Ovary (tissue), 9 donors: ENCODE data around the gene CNGA4. TPM values are rescaled to one million over a fixed set of nuclear protein-coding genes. Genes with fewer than 3 reads are reported as not detected.

Experiments used
- DNase-seq, 5 donors: peaks; one replicate each; pipeline ENCODE4 v3.0.0-alpha.2; 2019 to 2020
- H3K27ac ChIP-seq, 2 donors: fragments of 200-600 bp; one replicate each; pipeline versions ENCODE4 v1.5.1 to v1.8.0; 2019 to 2022
- H3K27me3 ChIP-seq: fragments of 200-600 bp; one replicate; pipeline ENCODE4 v1.8.0; 2022
- H3K36me3 ChIP-seq: fragments of 200-600 bp; sonication (generic); one replicate; pipeline ENCODE4 v1.5.1; 2019
- H3K4me1 ChIP-seq: one replicate; pipeline ENCODE4 v1.8.1; 2013; ENCODE audit warnings: mild to moderate bottlenecking, moderate library complexity; ENCODE audit not compliant: insufficient read depth
- H3K4me3 ChIP-seq: fragments of 200-600 bp; sonication (generic); one replicate; pipeline ENCODE4 v1.5.1; 2017
- H3K9me3 ChIP-seq, 2 donors: fragments of 200-600 bp in 1 of 2; sonication (generic) in 1 of 2; one replicate each; pipeline versions ENCODE4 v1.5.1 to v1.8.1; 2013 to 2019; ENCODE audit warnings: mild to moderate bottlenecking in 1 of 2, moderate library complexity in 1 of 2
- EP300 ChIP-seq: sonication (generic); formaldehyde crosslinking; IDR thresholded peaks from one replicate; pipeline ENCODE4 v1.6.1; 2017; ENCODE audit warnings: antibody characterized with exemption
- POLR2A ChIP-seq: fragments of 450-650 bp; IDR thresholded peaks from one replicate; pipeline ENCODE4 v1.6.1; 2017; ENCODE audit warnings: antibody characterized with exemption, mild to moderate bottlenecking, moderate library complexity
- WGBS, 3 donors: extraction: QIAGEN DNeasy Blood & Tissue Kit in 1 of 3; methylation state at CpG; one replicate each; pipeline versions ENCODE4 v1.1.5 to v1.1.7; 2013 to 2017; 5-methylcytosine and 5-hydroxymethylcytosine counted together
- intact Hi-C, 4 donors: fragments of 100-400 bp; cut with DNase I; formaldehyde crosslinking; loops; one replicate each; pipeline versions ENCODE4 v1.11.0 to v1.15.1; 2022 to 2023
- polyA plus RNA-seq, 2 donors: library from polyadenylated mRNA; stranded (reverse); fragments of 200-250 nt in 1 of 2; fragments of 350-450 nt in 1 of 2; fragmentation: Illumina TruSeq in 1 of 2; extraction: RNeasy Lipid Tissue Mini Kit (QIAGEN cat#74804) in 1 of 2; gene quantifications; one replicate each; pipeline ENCODE4 v1.2.3, GENCODE V29; 2013 to 2014
- total RNA-seq, 7 donors: library from RNA; depleted of rRNA in 2 of 7; stranded (reverse); fragments of >200 nt in 2 of 7; fragmentation: NEBNext Ultra II Directional in 3 of 7; extraction: Animal tissue kit (Norgen Biotek cat#: 25700) in 3 of 7; gene quantifications; one replicate each; pipeline versions ENCODE4 v1.1.0 to v1.2.4, GENCODE V29; 2016 to 2023
- TF ChIP-seq, protein P1 (sequence below), 3 donors: fragments of 450-650 bp in 2 of 3; fragments of 200-600 bp in 1 of 3; IDR thresholded peaks; one replicate each; pipeline versions ENCODE4 v1.5.1 to v1.8.0; 2016 to 2022; ENCODE audit warnings: antibody characterized with exemption in 3 of 3, mild to moderate bottlenecking in 1 of 3
- donor health status: DM: no; HTN: no; CAD: no; lungs with moderate emphysema.
- donor health status: DM: no; HTN: no; CAD: no.
- donor health status: Bipolar disorder and iron deficiency.
- donor health status: DM: yes; HTN: yes; CAD: no.
- donor health status: DM: no; HTN: no; CAD: no.
- donor health status: DM: yes; HTN: yes; CAD: no.

The CNGA4 gene
- total and polyA plus RNA-seq, 9 donors: 0.10 to 2.9 (median 0.38) TPM

- Histone ChIP-seq H3K36me3 (no peaks in the 10 kb centered on the region), H3K27ac (no peak overlapping the region), H3K27me3 (no peaks in the 10 kb centered on the region), H3K4me3 (no peak overlapping the region), H3K4me1 (no peaks in the 10 kb centered on the region), H3K9me3 (no peaks in the 10 kb centered on the region)
- TF ChIP-seq EP300 (no peak), POLR2A (no peak)
- TF ChIP-seq, protein P1, sequence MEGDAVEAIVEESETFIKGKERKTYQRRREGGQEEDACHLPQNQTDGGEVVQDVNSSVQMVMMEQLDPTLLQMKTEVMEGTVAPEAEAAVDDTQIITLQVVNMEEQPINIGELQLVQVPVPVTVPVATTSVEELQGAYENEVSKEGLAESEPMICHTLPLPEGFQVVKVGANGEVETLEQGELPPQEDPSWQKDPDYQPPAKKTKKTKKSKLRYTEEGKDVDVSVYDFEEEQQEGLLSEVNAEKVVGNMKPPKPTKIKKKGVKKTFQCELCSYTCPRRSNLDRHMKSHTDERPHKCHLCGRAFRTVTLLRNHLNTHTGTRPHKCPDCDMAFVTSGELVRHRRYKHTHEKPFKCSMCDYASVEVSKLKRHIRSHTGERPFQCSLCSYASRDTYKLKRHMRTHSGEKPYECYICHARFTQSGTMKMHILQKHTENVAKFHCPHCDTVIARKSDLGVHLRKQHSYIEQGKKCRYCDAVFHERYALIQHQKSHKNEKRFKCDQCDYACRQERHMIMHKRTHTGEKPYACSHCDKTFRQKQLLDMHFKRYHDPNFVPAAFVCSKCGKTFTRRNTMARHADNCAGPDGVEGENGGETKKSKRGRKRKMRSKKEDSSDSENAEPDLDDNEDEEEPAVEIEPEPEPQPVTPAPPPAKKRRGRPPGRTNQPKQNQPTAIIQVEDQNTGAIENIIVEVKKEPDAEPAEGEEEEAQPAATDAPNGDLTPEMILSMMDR (IDR thresholded peaks at IDR 0.05): no peak
- 96 to 98% (median 96%) methylated on average over 28 of the region's 28 CpGs for WGBS, 3 donors
- DNase-seq: no peak
- intact Hi-C loops: loop anchor here in 1 of 4 donors (5.0 kb wide), 1 partner anchor 48 kb away; no protein-coding TSS in a partner anchor
These were observed 1.2 kb downstream of the CNGA4 start for GRCh38 chr11:6240139-6240538.

- no peaks in the 10 kb centered on the region for H3K36me3 ChIP-seq
These were observed 1.9 kb downstream of the CNGA4 start for GRCh38 chr11:6240781-6241180.

GRCh38 chr11:6241316-6241715 is 2.4 kb downstream of the CNGA4 start:
- intact Hi-C loops: loop anchor here in 1 of 4 donors (5.0 kb wide), 1 partner anchor 49 kb away; no protein-coding TSS in a partner anchor
- no peak for DNase-seq
- TF ChIP-seq, protein P1 (IDR thresholded peaks at IDR 0.05): no peak
- no peak for TF ChIP-seq EP300
- TF ChIP-seq POLR2A: no peak
- H3K36me3 ChIP-seq: no peaks in the 10 kb centered on the region
- H3K4me1 ChIP-seq: no peaks in the 10 kb centered on the region
- 87 to 92% (median 91%) methylated on average over 7 of the region's 7 CpGs for WGBS, 3 donors
- H3K4me3 ChIP-seq: no peak overlapping the region
- H3K9me3 ChIP-seq: no peaks in the 10 kb centered on the region
- H3K27ac ChIP-seq: no peak overlapping the region
- H3K27me3 ChIP-seq: no peaks in the 10 kb centered on the region

More at GRCh38 chr11:6240781-6241180, 1.9 kb downstream of the CNGA4 start:
- Histone ChIP-seq H3K4me1 (no peaks in the 10 kb centered on the region), H3K9me3 (no peaks in the 10 kb centered on the region), H3K27ac (no peak overlapping the region), H3K4me3 (no peak overlapping the region), H3K27me3 (no peaks in the 10 kb centered on the region)
- WGBS, 3 donors: 59 to 88% (median 66%) methylated on average over 1 of the region's 1 CpG
- no peak for DNase-seq
- no peak for TF ChIP-seq EP300
- no peak for TF ChIP-seq POLR2A
- TF ChIP-seq, protein P1 (IDR thresholded peaks at IDR 0.05): no peak
- intact Hi-C loops: loop anchor here in 1 of 4 donors (5.0 kb wide), 1 partner anchor 48 kb away; no protein-coding TSS in a partner anchor

GRCh38 chr11:6245536-6245935 is 6.6 kb downstream of the CNGA4 start:
- Histone ChIP-seq H3K4me1 (peaks cover 6% of the 10 kb centered on the region), H3K27ac (no peak overlapping the region), H3K4me3 (no peak overlapping the region), H3K9me3 (no peaks in the 10 kb centered on the region), H3K27me3 (no peaks in the 10 kb centered on the region), H3K36me3 (no peaks in the 10 kb centered on the region)
- TF ChIP-seq EP300 (no peak), POLR2A (no peak)
- TF ChIP-seq, protein P1 (IDR thresholded peaks at IDR 0.05): no peak
- intact Hi-C loops: no loop called here
- 88 to 92% (median 89%) methylated on average over 2 of the region's 2 CpGs for WGBS, 3 donors
- DNase-seq: no peak
